ENCODE results near the gene KLHL14. TPM values are rescaled to one million over a fixed set of nuclear protein-coding genes. Genes with fewer than 3 reads are reported as not detected.

KLHL14 gene
- total RNA-seq, 1 donor from 2014 or later, result not detected

GRCh38 chr18:32764611-32765244 is 8.1 kb downstream of the KLHL14 start:
- Mint-ChIP-seq H3K4me1 (ENCODE audit: low read depth) (no peaks in the 10 kb centered on the region), H3K9me3 (no peaks in the 10 kb centered on the region), H3K27ac (no peak overlapping the region), H3K4me3 (ENCODE audit: low read depth) (no peak overlapping the region), H3K36me3 (ENCODE audit: low read depth) (no peaks in the 10 kb centered on the region), H3K27me3 (ENCODE audit: low read depth) (peaks cover 21% of the 10 kb centered on the region)
- DNase-seq (ENCODE audit: low spot score), result no peak
- intact Hi-C loops (cut with micrococcal nuclease), result no loop called here

DNA sequence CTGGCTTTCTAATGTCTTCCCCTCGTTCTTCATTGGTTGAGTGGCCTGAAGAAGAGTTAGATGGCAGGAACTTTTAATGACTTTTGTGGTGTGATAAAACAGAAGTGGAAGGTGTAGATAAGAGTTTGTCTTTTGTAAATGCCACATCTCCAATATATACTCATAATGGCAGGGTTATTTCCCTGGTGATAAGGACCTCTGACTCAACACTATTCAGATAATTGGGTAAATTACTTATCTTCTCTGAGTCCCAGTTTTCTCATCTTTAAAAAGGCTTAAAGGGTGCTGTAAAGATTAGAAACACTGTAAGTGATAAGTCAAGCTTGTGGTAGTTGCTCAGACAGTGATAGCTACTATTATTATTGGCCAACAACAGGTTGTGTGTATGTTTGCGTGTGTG is 9.5 kb downstream of the KLHL14 start:
- H3K27me3 Mint-ChIP-seq (ENCODE audit: low read depth), result peaks cover 8% of the 10 kb centered on the region
- H3K27ac Mint-ChIP-seq, result no peak overlapping the region
- no peak overlapping the region for H3K4me3 Mint-ChIP-seq (ENCODE audit: low read depth)
- no peak for DNase-seq (ENCODE audit: low spot score)
- H3K9me3 Mint-ChIP-seq, result no peaks in the 10 kb centered on the region
- H3K4me1 Mint-ChIP-seq (ENCODE audit: low read depth), result no peaks in the 10 kb centered on the region
- no peaks in the 10 kb centered on the region for H3K36me3 Mint-ChIP-seq (ENCODE audit: low read depth)
- intact Hi-C loops (cut with micrococcal nuclease), result no loop called here

- H3K27ac Mint-ChIP-seq, result no peak overlapping the region
- H3K27me3 Mint-ChIP-seq (ENCODE audit: low read depth), result peaks cover 2% of the 10 kb centered on the region
- H3K9me3 Mint-ChIP-seq, result no peaks in the 10 kb centered on the region
- intact Hi-C loops (cut with micrococcal nuclease), result no loop called here
- H3K4me1 Mint-ChIP-seq (ENCODE audit: low read depth), result no peaks in the 10 kb centered on the region
- H3K36me3 Mint-ChIP-seq (ENCODE audit: low read depth), result no peaks in the 10 kb centered on the region
- no peak for DNase-seq (ENCODE audit: low spot score)
- no peak overlapping the region for H3K4me3 Mint-ChIP-seq (ENCODE audit: low read depth)
Measured at GRCh38 chr18:32761231-32761630, 11.6 kb downstream of the KLHL14 start.

GRCh38 chr18:32760391-32760790 is 12.4 kb downstream of the KLHL14 start:
- no peak for DNase-seq (ENCODE audit: low spot score)
- Mint-ChIP-seq H3K27ac (no peak overlapping the region), H3K4me3 (ENCODE audit: low read depth) (no peak overlapping the region), H3K36me3 (ENCODE audit: low read depth) (no peaks in the 10 kb centered on the region), H3K4me1 (ENCODE audit: low read depth) (no peaks in the 10 kb centered on the region), H3K9me3 (no peaks in the 10 kb centered on the region), H3K27me3 (ENCODE audit: low read depth) (peaks cover 2% of the 10 kb centered on the region)
- intact Hi-C loops (cut with micrococcal nuclease), result no loop called here

DNA sequence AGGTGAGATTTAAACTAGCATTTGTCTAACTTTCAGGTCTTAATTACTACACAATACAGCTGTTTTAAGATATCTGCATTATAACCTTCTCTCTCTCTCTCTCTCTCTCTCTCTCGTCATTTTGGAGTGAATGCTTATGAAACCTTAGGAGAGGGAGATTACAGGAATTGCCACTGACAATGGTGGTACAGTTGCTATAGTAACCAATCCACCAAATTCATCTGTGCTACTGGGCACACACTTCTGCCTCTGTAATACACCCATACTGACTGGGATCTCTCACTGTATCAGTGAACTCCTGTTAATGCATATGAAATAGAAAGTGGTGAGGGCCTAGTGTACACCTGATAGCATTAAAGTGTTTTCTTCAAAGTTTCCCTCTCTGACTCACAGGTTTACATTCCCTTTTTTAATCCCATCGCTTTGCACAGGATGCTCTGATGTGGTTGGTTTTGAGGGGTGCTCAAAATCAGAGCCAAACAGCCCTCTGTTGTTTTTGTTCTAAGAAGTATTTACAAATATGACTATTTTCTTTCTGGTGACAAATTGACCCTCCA is 13.1 kb downstream of the KLHL14 start:
- Mint-ChIP-seq H3K4me1 (ENCODE audit: low read depth) (no peaks in the 10 kb centered on the region), H3K27ac (no peak overlapping the region), H3K36me3 (ENCODE audit: low read depth) (no peaks in the 10 kb centered on the region), H3K9me3 (no peaks in the 10 kb centered on the region), H3K27me3 (ENCODE audit: low read depth) (peaks cover 2% of the 10 kb centered on the region), H3K4me3 (ENCODE audit: low read depth) (no peak overlapping the region)
- no peak for DNase-seq (ENCODE audit: low spot score)
- intact Hi-C loops (cut with micrococcal nuclease), result loop anchor here (10.0 kb wide), 1 partner anchor 55 kb away; no protein-coding TSS in a partner anchor

DNA sequence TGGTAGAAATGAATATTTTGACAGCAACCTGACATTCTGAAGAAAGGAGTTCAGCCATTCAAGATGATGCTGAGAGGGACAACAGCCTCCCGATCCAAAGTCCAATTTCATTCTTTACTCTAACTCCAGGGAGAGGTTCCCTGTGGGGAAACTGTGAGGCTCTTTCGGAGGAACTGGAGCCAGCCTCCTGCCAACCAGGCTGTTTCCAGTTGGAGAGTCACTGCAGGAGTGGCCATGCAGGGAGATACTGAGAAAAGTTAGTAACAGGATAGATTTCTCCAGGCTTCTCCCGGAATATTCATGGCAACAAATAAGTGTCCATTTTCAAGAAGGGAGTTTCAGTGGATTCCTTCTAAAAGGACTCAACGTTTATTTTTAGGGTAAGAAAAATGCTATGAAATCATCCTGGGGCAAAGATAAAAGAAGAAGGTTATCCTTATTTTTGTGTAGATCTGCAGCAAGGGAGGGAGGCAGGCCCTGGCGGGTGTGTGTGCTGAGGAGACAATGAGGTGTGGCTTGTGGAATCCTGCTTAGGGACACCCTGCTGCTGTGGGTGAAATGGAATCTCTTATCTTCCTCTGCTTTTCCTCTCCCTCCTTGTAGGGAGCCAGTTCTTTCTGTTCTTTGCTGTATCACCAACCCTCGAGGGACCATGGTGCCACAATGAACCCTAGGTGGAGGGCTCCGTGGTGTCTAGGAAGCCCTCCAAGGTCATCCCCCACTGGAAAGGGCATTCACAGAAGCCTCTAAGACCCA is 18.1 kb downstream of the KLHL14 start:
- intact Hi-C loops (cut with micrococcal nuclease), result loop anchor here (10.0 kb wide), 1 partner anchor 60 kb away; no protein-coding TSS in a partner anchor
- no peaks in the 10 kb centered on the region for H3K4me1 Mint-ChIP-seq (ENCODE audit: low read depth)

DNA sequence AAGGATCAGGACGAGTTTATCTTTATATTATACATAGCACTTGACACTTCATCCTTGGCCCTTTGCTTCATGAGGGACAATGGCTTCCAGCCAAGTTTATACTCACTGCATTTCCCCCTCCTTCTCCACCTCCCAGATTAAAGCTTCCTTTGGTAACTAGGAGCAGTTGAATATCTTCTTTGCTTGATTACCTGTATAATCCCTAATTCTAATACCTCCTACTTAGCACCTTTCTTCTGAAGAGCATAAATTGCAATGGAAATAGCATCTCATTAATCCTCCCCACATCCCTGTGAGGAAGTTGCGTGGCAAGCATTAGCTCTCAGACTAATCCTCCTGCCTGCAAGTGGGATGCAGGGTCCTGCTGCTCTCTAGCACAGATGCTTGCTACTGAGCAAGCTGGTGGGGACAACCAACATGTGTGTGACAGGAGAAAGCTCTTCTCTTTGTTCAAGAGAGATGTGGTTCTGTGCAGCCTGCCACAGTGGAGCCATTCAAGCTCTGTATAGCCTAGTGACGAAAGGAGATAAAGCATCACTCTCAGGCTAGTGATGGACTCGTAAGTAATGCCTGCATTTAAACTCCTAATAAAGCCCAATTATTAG is 19.1 kb downstream of the KLHL14 start:
- no peak overlapping the region for H3K4me3 Mint-ChIP-seq (ENCODE audit: low read depth)
- intact Hi-C loops (cut with micrococcal nuclease), result loop anchor here (10.0 kb wide), 1 partner anchor 61 kb away; no protein-coding TSS in a partner anchor
- DNase-seq (ENCODE audit: low spot score), result no peak
- H3K9me3 Mint-ChIP-seq, result no peaks in the 10 kb centered on the region
- H3K27me3 Mint-ChIP-seq (ENCODE audit: low read depth), result no peaks in the 10 kb centered on the region
- H3K4me1 Mint-ChIP-seq (ENCODE audit: low read depth), result no peaks in the 10 kb centered on the region
- H3K27ac Mint-ChIP-seq, result no peak overlapping the region
- H3K36me3 Mint-ChIP-seq (ENCODE audit: low read depth), result no peaks in the 10 kb centered on the region

More for the DNA sequence above, 18.1 kb downstream of the KLHL14 start:
- no peaks in the 10 kb centered on the region for H3K9me3 Mint-ChIP-seq
- DNase-seq (ENCODE audit: low spot score), result no peak
- no peak overlapping the region for H3K4me3 Mint-ChIP-seq (ENCODE audit: low read depth)
- no peak overlapping the region for H3K27ac Mint-ChIP-seq
- no peaks in the 10 kb centered on the region for H3K36me3 Mint-ChIP-seq (ENCODE audit: low read depth)
- H3K27me3 Mint-ChIP-seq (ENCODE audit: low read depth), result no peaks in the 10 kb centered on the region

DNA sequence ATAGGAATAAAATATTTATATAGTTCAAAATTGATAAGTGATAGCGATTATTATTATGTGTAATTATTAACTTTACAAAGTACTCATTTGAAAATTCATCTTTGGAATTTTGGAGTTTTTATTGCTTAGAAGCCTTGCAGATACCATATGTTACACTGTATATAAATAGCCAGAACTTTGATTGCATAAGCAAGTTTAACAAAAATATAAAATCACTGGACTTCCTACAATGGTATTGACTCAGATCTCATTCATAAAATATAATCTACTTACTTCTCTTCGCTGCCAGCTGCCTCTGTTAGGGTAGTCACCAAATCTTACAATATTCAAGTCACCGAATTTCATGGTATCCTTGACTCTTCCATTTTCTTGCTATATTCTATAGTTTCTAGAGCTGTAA is 22.5 kb downstream of the KLHL14 start:
- DNase-seq (ENCODE audit: low spot score), result no peak
- H3K4me3 Mint-ChIP-seq (ENCODE audit: low read depth), result no peak overlapping the region
- intact Hi-C loops (cut with micrococcal nuclease), result loop anchor here (10.0 kb wide), 1 partner anchor 64 kb away; no protein-coding TSS in a partner anchor
- H3K36me3 Mint-ChIP-seq (ENCODE audit: low read depth), result no peaks in the 10 kb centered on the region
- H3K27me3 Mint-ChIP-seq (ENCODE audit: low read depth), result no peaks in the 10 kb centered on the region
- H3K9me3 Mint-ChIP-seq, result no peaks in the 10 kb centered on the region
- no peak overlapping the region for H3K27ac Mint-ChIP-seq
- H3K4me1 Mint-ChIP-seq (ENCODE audit: low read depth), result no peaks in the 10 kb centered on the region

DNA sequence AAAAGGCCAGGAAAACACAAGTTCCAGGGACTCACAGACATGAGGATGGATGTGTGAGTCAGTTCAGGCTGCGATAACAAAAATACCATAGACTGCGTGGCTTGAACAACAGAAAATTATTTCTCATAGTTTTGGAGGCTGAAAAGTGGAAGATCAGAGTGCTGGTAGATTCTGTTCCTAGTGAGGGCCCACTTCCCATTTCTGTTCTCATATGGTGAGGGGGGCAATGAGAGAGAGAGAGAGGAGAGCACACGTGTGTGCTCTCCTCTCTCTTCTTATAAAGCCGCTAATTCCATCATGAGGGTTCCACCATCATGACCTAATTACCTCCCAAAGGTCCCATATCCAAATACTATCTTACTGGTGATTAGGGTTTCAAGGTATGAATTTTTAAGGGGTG is 23.0 kb downstream of the KLHL14 start:
- Mint-ChIP-seq H3K27ac (no peak overlapping the region), H3K4me1 (ENCODE audit: low read depth) (no peaks in the 10 kb centered on the region), H3K36me3 (ENCODE audit: low read depth) (no peaks in the 10 kb centered on the region), H3K4me3 (ENCODE audit: low read depth) (no peak overlapping the region), H3K9me3 (no peaks in the 10 kb centered on the region), H3K27me3 (ENCODE audit: low read depth) (no peaks in the 10 kb centered on the region)
- intact Hi-C loops (cut with micrococcal nuclease), result loop anchor here (10.0 kb wide), 1 partner anchor 65 kb away; no protein-coding TSS in a partner anchor
- no peak for DNase-seq (ENCODE audit: low spot score)

DNA sequence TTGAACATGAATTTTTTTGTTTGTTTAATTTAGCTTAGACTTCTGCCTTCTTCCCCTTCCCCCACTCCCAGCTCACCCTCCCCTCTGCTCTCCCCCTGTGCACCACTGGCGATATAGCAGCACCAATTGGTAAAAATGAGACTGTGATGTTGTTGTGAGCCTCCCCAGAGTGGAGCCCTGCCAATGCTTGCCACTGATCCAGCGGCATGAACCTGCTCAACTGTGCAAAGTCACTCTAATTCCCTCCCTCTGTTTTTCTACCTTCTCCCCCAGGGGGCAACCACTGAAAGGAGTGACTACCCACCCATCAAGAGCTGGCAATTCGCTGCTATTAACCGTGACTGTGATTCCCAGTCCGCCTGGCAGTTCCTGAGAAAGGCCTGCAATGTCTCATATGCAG is 30.2 kb downstream of the KLHL14 start:
- H3K36me3 Mint-ChIP-seq (ENCODE audit: low read depth), result no peaks in the 10 kb centered on the region
- H3K4me1 Mint-ChIP-seq (ENCODE audit: low read depth), result no peaks in the 10 kb centered on the region
- H3K27ac Mint-ChIP-seq, result no peak overlapping the region
- intact Hi-C loops (cut with micrococcal nuclease), result no loop called here
- peaks cover 2% of the 10 kb centered on the region for H3K27me3 Mint-ChIP-seq (ENCODE audit: low read depth)
- H3K4me3 Mint-ChIP-seq (ENCODE audit: low read depth), result no peak overlapping the region
- H3K9me3 Mint-ChIP-seq, result no peaks in the 10 kb centered on the region
- no peak for DNase-seq (ENCODE audit: low spot score)

GRCh38 chr18:32735781-32736180 is 37.0 kb downstream of the KLHL14 start:
- H3K27me3 Mint-ChIP-seq (ENCODE audit: low read depth), result peaks cover 8% of the 10 kb centered on the region
- H3K36me3 Mint-ChIP-seq (ENCODE audit: low read depth), result no peaks in the 10 kb centered on the region
- no peak for DNase-seq (ENCODE audit: low spot score)
- intact Hi-C loops (cut with micrococcal nuclease), result no loop called here
- H3K4me1 Mint-ChIP-seq (ENCODE audit: low read depth), result peaks cover 1% of the 10 kb centered on the region
- no peak overlapping the region for H3K27ac Mint-ChIP-seq
- no peaks in the 10 kb centered on the region for H3K9me3 Mint-ChIP-seq
- H3K4me3 Mint-ChIP-seq (ENCODE audit: low read depth), result no peak overlapping the region

- Mint-ChIP-seq H3K27ac (no peak overlapping the region), H3K4me3 (ENCODE audit: low read depth) (no peak overlapping the region), H3K4me1 (ENCODE audit: low read depth) (peaks cover 5% of the 10 kb centered on the region), H3K27me3 (ENCODE audit: low read depth) (peaks cover 6% of the 10 kb centered on the region), H3K36me3 (ENCODE audit: low read depth) (no peaks in the 10 kb centered on the region), H3K9me3 (no peaks in the 10 kb centered on the region)
- intact Hi-C loops (cut with micrococcal nuclease), result no loop called here
- DNase-seq (ENCODE audit: low spot score), result no peak
Measured at GRCh38 chr18:32734442-32734841, 38.4 kb downstream of the KLHL14 start.

- H3K27ac Mint-ChIP-seq, result no peak overlapping the region
- no peak overlapping the region for H3K4me3 Mint-ChIP-seq (ENCODE audit: low read depth)
- intact Hi-C loops (cut with micrococcal nuclease), result no loop called here
- peaks cover 5% of the 10 kb centered on the region for H3K4me1 Mint-ChIP-seq (ENCODE audit: low read depth)
- H3K36me3 Mint-ChIP-seq (ENCODE audit: low read depth), result no peaks in the 10 kb centered on the region
- H3K9me3 Mint-ChIP-seq, result no peaks in the 10 kb centered on the region
- no peak for DNase-seq (ENCODE audit: low spot score)
- H3K27me3 Mint-ChIP-seq (ENCODE audit: low read depth), result peaks cover 4% of the 10 kb centered on the region
Measured at GRCh38 chr18:32732165-32732564, 40.7 kb downstream of the KLHL14 start.
